K562 (cell line): ENCODE measurements around the gene SLC23A2. TPM values are rescaled to one million over a fixed set of nuclear protein-coding genes. Genes with fewer than 3 reads are reported as not detected.

Experiments used
- ATAC-seq: fragments of 200-7000 bp; cut with Tn5 transposase; 3 replicates; pipeline ENCODE4 v1.9.1; 2020; ENCODE audit warnings: moderate library complexity
- BruUV-seq: library from RNA; stranded (reverse); fragments of 400-500 nt; replicated peaks from 2 replicates; lab custom pipeline; 2021; lab: Mats Ljungman, UMichigan
- CTCF ChIA-PET: fragments of 300-600 bp; formaldehyde crosslinking; extraction: SDS; loops from one replicate; lab custom pipeline; 2021; ENCODE audit warnings: low intra/inter-chr PET ratio; lab: Yijun Ruan, JAX
- POLR2A ChIA-PET: fragments of 300-600, 350-650 bp; sonication (Branson Sonifier 250); formaldehyde crosslinking; extraction: SDS; loops from one replicate; lab custom pipeline; 2021; ENCODE audit warnings: antibody characterized with exemption, inconsistent platforms; lab: Yijun Ruan, JAX
- DNase-seq, 4 experiments: peaks; one replicate each; pipeline versions ENCODE4 v3.0.0 to v3.0.0-alpha.2; 2011 to 2018; ENCODE audit warnings: low spot score in 3 of 4, mixed read lengths in 3 of 4; ENCODE audit errors: extremely low read depth in 1 of 4
- FAIRE-seq: peaks from 2 replicates; lab custom pipeline; 2011; peaks lifted over from hg19 to GRCh38; lab: Jason Lieb, UNC
- H2AFZ ChIP-seq: 2 replicates; pipeline ENCODE4 v1.6.0; 2011; ENCODE audit warnings: low read depth, low read length, control low read depth, inconsistent platforms
- H3K27ac ChIP-seq: fragments of 200-600 bp; 3 replicates; pipeline ENCODE4 v1.8.0; 2011; ENCODE audit warnings: low read depth, mild to moderate bottlenecking, control low read depth, inconsistent platforms, low read length, moderate library complexity, mixed read lengths; ENCODE audit errors: extremely low read depth
- H3K27me3 ChIP-seq, 2 experiments: fragments of 300-600 bp in 1 of 2; 2 replicates in 1 of 2; 3 replicates in 1 of 2; pipeline versions ENCODE4 v1.6.0 to v1.8.0; 2011; ENCODE audit warnings: inconsistent platforms in 2 of 2, low read length in 2 of 2, mild to moderate bottlenecking in 1 of 2, mixed read lengths in 1 of 2, moderate library complexity in 1 of 2; ENCODE audit not compliant: control insufficient read depth in 2 of 2, insufficient read depth in 2 of 2
- H3K36me3 ChIP-seq: fragments of 300-600 bp; 3 replicates; pipeline ENCODE4 v1.8.0; 2011; ENCODE audit warnings: mild to moderate bottlenecking, low read length, inconsistent platforms; ENCODE audit not compliant: control insufficient read depth, insufficient read depth
- H3K4me1 ChIP-seq, 2 experiments: fragments of 200-600 bp in 1 of 2; replicated peaks in 1 of 2; 2 replicates in 1 of 2; 3 replicates in 1 of 2; pipeline versions ENCODE4 v1.5.1 to v1.8.0; 2011; ENCODE audit warnings: inconsistent platforms in 2 of 2, low read length in 2 of 2, mild to moderate bottlenecking in 1 of 2, mixed read lengths in 1 of 2, moderate library complexity in 1 of 2; ENCODE audit not compliant: control insufficient read depth in 2 of 2, insufficient read depth in 2 of 2
- H3K4me2 ChIP-seq: 2 replicates; pipeline ENCODE4 v1.6.1; 2011; ENCODE audit warnings: low read length, control low read depth, inconsistent platforms, mixed read lengths; ENCODE audit not compliant: insufficient read depth
- H3K4me3 ChIP-seq: fragments of 200-600 bp; sonication (generic), shearing (Covaris generic); 2 replicates; pipeline ENCODE4 v1.5.1; 2016; ENCODE audit warnings: control low read depth, inconsistent platforms
- H3K79me2 ChIP-seq: fragments of 200-600 bp; 3 replicates; pipeline ENCODE4 v1.8.0; 2011; ENCODE audit warnings: low read length, inconsistent platforms; ENCODE audit not compliant: control insufficient read depth, insufficient read depth
- H3K9ac ChIP-seq, 2 experiments: 2 replicates each; pipeline versions ENCODE4 v1.6.0 to v1.6.1; 2011; ENCODE audit warnings: low read depth in 2 of 2, low read length in 2 of 2, control low read depth in 1 of 2, inconsistent platforms in 1 of 2, mild to moderate bottlenecking in 1 of 2, mixed read lengths in 1 of 2; ENCODE audit not compliant: insufficient read depth in 1 of 2
- H3K9me1 ChIP-seq: one replicate; pipeline ENCODE4 v1.6.0; 2011; ENCODE audit warnings: inconsistent platforms, mild to moderate bottlenecking, low read length, moderate library complexity; ENCODE audit not compliant: control insufficient read depth, insufficient read depth
- H3K9me3 ChIP-seq: replicated peaks from 2 replicates; pipeline ENCODE4 v1.5.1; 2011; ENCODE audit warnings: low read depth, low read length, inconsistent platforms; ENCODE audit not compliant: control insufficient read depth, insufficient read depth
- H4K20me1 ChIP-seq: replicated peaks from 2 replicates; pipeline ENCODE4 v1.6.1; 2011; ENCODE audit warnings: low read length, inconsistent platforms, mixed read lengths; ENCODE audit not compliant: control insufficient read depth, insufficient read depth
- AFF1 ChIP-seq, 2 experiments: fragments of 450-650 bp; IDR thresholded peaks; 2 replicates each; pipeline ENCODE4 v1.6.1; 2018; ENCODE audit warnings: mild to moderate bottlenecking in 2 of 2, low read depth in 1 of 2; ENCODE audit not compliant: partially characterized antibody in 2 of 2
- ARID1B ChIP-seq: fragments of 450-650 bp; IDR thresholded peaks from 2 replicates; pipeline ENCODE4 v1.6.1; 2016; ENCODE audit warnings: antibody characterized with exemption, mild to moderate bottlenecking, inconsistent platforms
- CSDE1 ChIP-seq, 2 experiments: fragments of 450-650 bp; IDR thresholded peaks; 2 replicates each; pipeline ENCODE4 v1.6.1; 2016; ENCODE audit warnings: mild to moderate bottlenecking in 1 of 2
- ETV6 ChIP-seq, 3 experiments: fragments of 150-350 bp in 1 of 3; sonication (generic) in 1 of 3; formaldehyde crosslinking in 1 of 3; IDR thresholded peaks; 2 replicates each; pipeline versions ENCODE4 v1.6.1 to v1.8.0; 2014 to 2022; ENCODE audit warnings: borderline replicate concordance in 2 of 3, low read depth in 2 of 3, antibody characterized with exemption in 1 of 3, low read length in 1 of 3, mild to moderate bottlenecking in 1 of 3, missing genetic modification reagents in 1 of 3
- KDM2B ChIP-seq: fragments of 250-450 bp; sonication (Bioruptor Pico); IDR thresholded peaks from 2 replicates; pipeline ENCODE4 v1.8.0; 2021; ENCODE audit warnings: mild to moderate bottlenecking, moderate library complexity
- PKNOX1 ChIP-seq: fragments of 450-650 bp; IDR thresholded peaks from 2 replicates; pipeline ENCODE4 v1.6.1; 2016
- TFAM ChIP-seq: fragments of 250-450 bp; sonication (Bioruptor Pico); conservative IDR thresholded peaks from 2 replicates; pipeline ENCODE4 v1.5.0; 2021; ENCODE audit warnings: mild to moderate bottlenecking, moderate library complexity
- WHSC1 ChIP-seq: IDR thresholded peaks from one replicate; pipeline ENCODE4 v1.6.1; 2012; ENCODE audit warnings: low read length, control low read depth, inconsistent platforms
- YY1 ChIP-seq, 3 experiments: IDR thresholded peaks; 2 replicates each; pipeline ENCODE4 v1.6.1; 2011; ENCODE audit warnings: low read length in 2 of 3, mild to moderate bottlenecking in 2 of 3, moderate library complexity in 2 of 3, borderline replicate concordance in 1 of 3, control low read depth in 1 of 3, low read depth in 1 of 3; ENCODE audit not compliant: insufficient read depth in 3 of 3, insufficient replicate concordance in 2 of 3, control insufficient read depth in 1 of 3, insufficient read length in 1 of 3; ENCODE audit errors: extremely low read depth in 1 of 3
- ZFP36 ChIP-seq: fragments of 150-350 bp; IDR thresholded peaks from 2 replicates; pipeline ENCODE4 v1.6.1; 2018; ENCODE audit warnings: low read length, low read depth; ENCODE audit not compliant: partially characterized antibody
- ZNF592 ChIP-seq: fragments of 450-650 bp; IDR thresholded peaks from 2 replicates; pipeline ENCODE4 v1.6.1; 2017; ENCODE audit warnings: antibody characterized with exemption, mild to moderate bottlenecking
- WGBS: fragments of 100-300 bp; shearing (Covaris generic); methylation state at CpG from one replicate; pipeline ENCODE4 v1.1.6; 2016; ENCODE audit warnings: low coverage, mixed read lengths; ENCODE audit not compliant: insufficient coverage; ENCODE audit errors: missing lambda C conversion rate; 5-methylcytosine and 5-hydroxymethylcytosine counted together
- in situ Hi-C: fragments of 300-500 bp; cut with MboI; formaldehyde crosslinking; loops from 4 replicates; pipeline ENCODE4 v1.15.0; 2018; ENCODE audit warnings: inconsistent platforms, mixed read lengths
- intact Hi-C: fragments of 100-400 bp; cut with micrococcal nuclease; formaldehyde crosslinking; loops from 2 replicates; pipeline ENCODE4 v1.14.2; 2022
- polyA plus RNA-seq, 8 experiments: library from polyadenylated mRNA; depleted of rRNA in 4 of 8; stranded (reverse) in 5 of 8; unstranded in 3 of 8; fragments of >200 nt; fragmentation: Nextera tagmentation in 2 of 8; fragmentation: Illumina TruSeq in 1 of 8; extraction: Ambion mirVana in 2 of 8; extraction: Trizol in 1 of 8; gene quantifications; 2 replicates each; pipeline versions ENCODE4 v1.2.1 to v1.2.3, GENCODE V29; 2011 to 2014; ENCODE audit warnings: inconsistent platforms in 1 of 8, missing spikeins in 1 of 8
- total RNA-seq, 7 experiments: library from RNA; depleted of rRNA in 6 of 7; stranded (reverse); fragments of >200 nt in 6 of 7; fragmentation: Illumina TruSeq in 2 of 7; extraction: Trizol in 2 of 7; gene quantifications; 2 replicates each; pipeline versions ENCODE4 v1.2.1 to v1.2.3, GENCODE V29; 2011 to 2021; ENCODE audit warnings: low replicate concordance in 1 of 7

Gene SLC23A2
- total and polyA plus RNA-seq, 9 of the 15 experiments (the other 6 are each of a cell fraction or from before 2014, with no cell fraction given), result 0.39 to 6.7 (median 3.2) TPM

- in situ Hi-C loops (loop anchor here (10.0 kb wide), 1 partner anchor 342 kb away; no protein-coding TSS in a partner anchor), intact Hi-C loops (no loop called here)
- Histone ChIP-seq H3K27me3 (no peaks in the 10 kb centered on the region), H2AFZ (no peak overlapping the region), H3K27ac (no peak overlapping the region), H3K4me2 (no peak overlapping the region), H3K9me3 (no peaks in the 10 kb centered on the region), H3K9ac (no peak overlapping the region), H3K9me1 (no peaks in the 10 kb centered on the region), H3K79me2 (no peaks in the 10 kb centered on the region), H4K20me1 (peaks cover 6% of the 10 kb centered on the region; the same call in 1 of the 2 replicates), H3K36me3 (no peaks in the 10 kb centered on the region), H3K4me1 (no peaks in the 10 kb centered on the region), H3K4me3 (no peak overlapping the region)
- DNase-seq, result no peak
- no peak for FAIRE-seq
- CTCF ChIA-PET, result no interaction called here
- POLR2A ChIA-PET, result no interaction called here
- ATAC-seq, result no peak
- no TSS peak for BruUV-seq
- 44% methylated on average over 6 of the region's 6 CpGs for WGBS
- TF ChIP-seq KDM2B (CRISPR knock-in tag), result no peak
- no peak for TF ChIP-seq AFF1 (IDR thresholded peaks at IDR 0.05; ENCODE audit: low read depth in 1 of 2, partially characterized antibody in 2 of 2)
- no peak for TF ChIP-seq ARID1B
- TF ChIP-seq YY1 (IDR thresholded peaks at IDR 0.05; ENCODE audit: borderline replicate concordance in 1 of 3, control insufficient read depth in 1 of 3, extremely low read depth in 1 of 3, insufficient read depth in 3 of 3, insufficient read length in 1 of 3, insufficient replicate concordance in 2 of 3, low read depth in 1 of 3, low read length in 2 of 3), result no peak
- TF ChIP-seq TFAM (CRISPR knock-in tag), result no peak
- TF ChIP-seq PKNOX1, result peak; percentile 40; the same call in 1 of the 2 replicates
- TF ChIP-seq ETV6 (IDR thresholded peaks at IDR 0.05; ENCODE audit: borderline replicate concordance in 1 of 2, low read depth in 2 of 2, low read length in 1 of 2), result no peak
- TF ChIP-seq ETV6 (CRISPR knock-in tag; IDR thresholded peaks at IDR 0.05; ENCODE audit: borderline replicate concordance), result no peak
- peak; percentile 74 for TF ChIP-seq ZFP36
- no peak for TF ChIP-seq WHSC1
- no peak for TF ChIP-seq ZNF592
- TF ChIP-seq CSDE1 (IDR thresholded peaks at IDR 0.05), result no peak
Observed at GRCh38 chr20:4946986-4947385, 54.3 kb downstream of the SLC23A2 start.
